Mesenchymal stem cell (in vitro differentiated cells and primary cell): ENCODE results near the gene SPSB1.

Source experiments
- DNase-seq: peaks from one replicate; pipeline ENCODE4 v3.0.0-alpha.2; 2013
- H2AFZ ChIP-seq: one replicate; pipeline ENCODE4 v1.6.1; 2013; ENCODE audit warnings: low read depth, mild to moderate bottlenecking, control low read depth, inconsistent platforms, low read length, moderate library complexity
- H2AK5ac ChIP-seq: 2 replicates; pipeline ENCODE4 v1.6.1; 2013; ENCODE audit warnings: low read length, moderate library complexity, mild to moderate bottlenecking, inconsistent platforms; ENCODE audit not compliant: severe bottlenecking
- H2BK120ac ChIP-seq: one replicate; pipeline ENCODE4 v1.6.1; 2013; ENCODE audit warnings: low read depth, mild to moderate bottlenecking, inconsistent platforms, low read length, moderate library complexity
- H2BK12ac ChIP-seq, 2 experiments: one replicate each; pipeline ENCODE4 v1.6.1; 2013; ENCODE audit warnings: inconsistent platforms in 2 of 2, low read length in 2 of 2, mild to moderate bottlenecking in 2 of 2, moderate library complexity in 2 of 2, control low read depth in 1 of 2
- H2BK15ac ChIP-seq: one replicate; pipeline ENCODE4 v1.6.1; 2013; ENCODE audit warnings: mild to moderate bottlenecking, low read depth, inconsistent platforms; ENCODE audit not compliant: poor library complexity, severe bottlenecking
- H2BK5ac ChIP-seq: 2 replicates; pipeline ENCODE4 v1.6.1; 2013; ENCODE audit warnings: low read depth, mild to moderate bottlenecking, low read length, control low read depth, inconsistent platforms; ENCODE audit not compliant: poor library complexity, severe bottlenecking
- H3K14ac ChIP-seq, 2 experiments: one replicate each; pipeline ENCODE4 v1.6.1; 2013; ENCODE audit warnings: inconsistent platforms in 2 of 2, low read length in 2 of 2, control low read depth in 1 of 2, mild to moderate bottlenecking in 1 of 2, moderate library complexity in 1 of 2
- H3K18ac ChIP-seq, 2 experiments: one replicate each; pipeline ENCODE4 v1.6.1; 2013; ENCODE audit warnings: inconsistent platforms in 2 of 2, low read length in 2 of 2, control low read depth in 1 of 2, low read depth in 1 of 2, mild to moderate bottlenecking in 1 of 2
- H3K23ac ChIP-seq, 2 experiments: one replicate each; pipeline ENCODE4 v1.6.1; 2013; ENCODE audit warnings: inconsistent platforms in 2 of 2, low read length in 2 of 2, mild to moderate bottlenecking in 2 of 2, moderate library complexity in 2 of 2, control low read depth in 1 of 2
- H3K27ac ChIP-seq: 2 replicates; pipeline ENCODE4 v1.5.1; 2013; ENCODE audit warnings: mild to moderate bottlenecking, moderate library complexity, low read length, control low read depth, inconsistent platforms; ENCODE audit not compliant: poor library complexity, severe bottlenecking
- H3K27me3 ChIP-seq, 2 experiments: 2 replicates each; pipeline versions ENCODE4 v1.6.1 to v1.7.0; 2013; ENCODE audit warnings: low read length in 2 of 2, mild to moderate bottlenecking in 2 of 2, moderate library complexity in 2 of 2, control low read depth in 1 of 2, inconsistent platforms in 1 of 2; ENCODE audit not compliant: control insufficient read depth in 1 of 2, insufficient read depth in 1 of 2
- H3K36me3 ChIP-seq, 2 experiments: 2 replicates each; pipeline versions ENCODE4 v1.6.1 to v1.7.0; 2013; ENCODE audit warnings: low read length in 2 of 2, control low read depth in 1 of 2, inconsistent platforms in 1 of 2, low read depth in 1 of 2, mild to moderate bottlenecking in 1 of 2; ENCODE audit not compliant: insufficient read depth in 2 of 2, control insufficient read depth in 1 of 2
- H3K4ac ChIP-seq, 2 experiments: one replicate each; pipeline ENCODE4 v1.6.1; 2013; ENCODE audit warnings: inconsistent platforms in 2 of 2, low read length in 2 of 2, mild to moderate bottlenecking in 2 of 2, moderate library complexity in 2 of 2, control low read depth in 1 of 2, low read depth in 1 of 2
- H3K4me1 ChIP-seq: 2 replicates; pipeline ENCODE4 v1.6.1; 2013; ENCODE audit warnings: low read depth, low read length, control low read depth; ENCODE audit not compliant: control insufficient read depth, insufficient read depth
- H3K4me2 ChIP-seq: 2 replicates; pipeline ENCODE4 v1.6.1; 2013; ENCODE audit warnings: low read length, mild to moderate bottlenecking, inconsistent platforms; ENCODE audit not compliant: poor library complexity, severe bottlenecking
- H3K4me3 ChIP-seq, 2 experiments: 2 replicates each; pipeline versions ENCODE4 v1.5.1 to v1.7.0; 2013; ENCODE audit warnings: low read length in 2 of 2, mild to moderate bottlenecking in 2 of 2, control low read depth in 1 of 2, low read depth in 1 of 2; ENCODE audit not compliant: insufficient read depth in 1 of 2
- H3K79me1 ChIP-seq: replicated peaks from 2 replicates; pipeline ENCODE4 v1.6.1; 2013; ENCODE audit warnings: mild to moderate bottlenecking, control low read depth, low read length, inconsistent platforms; ENCODE audit not compliant: poor library complexity, severe bottlenecking
- H3K9ac ChIP-seq: 2 replicates; pipeline ENCODE4 v1.7.0; 2013; ENCODE audit warnings: mild to moderate bottlenecking, low read length, moderate library complexity
- H3K9me3 ChIP-seq: 2 replicates; pipeline ENCODE4 v1.7.0; 2013; ENCODE audit warnings: mild to moderate bottlenecking, low read length; ENCODE audit not compliant: control insufficient read depth
- H4K8ac ChIP-seq: one replicate; pipeline ENCODE4 v1.6.1; 2013; ENCODE audit warnings: inconsistent platforms, mild to moderate bottlenecking, low read length, moderate library complexity
- H4K91ac ChIP-seq: one replicate; pipeline ENCODE4 v1.6.1; 2013; ENCODE audit warnings: mild to moderate bottlenecking, low read length, inconsistent platforms
- WGBS: methylation state at CpG from one replicate; pipeline ENCODE4 v1.1.7; 2013; ENCODE audit warnings: mixed read lengths; 5-methylcytosine and 5-hydroxymethylcytosine counted together

Gene SPSB1

DNA sequence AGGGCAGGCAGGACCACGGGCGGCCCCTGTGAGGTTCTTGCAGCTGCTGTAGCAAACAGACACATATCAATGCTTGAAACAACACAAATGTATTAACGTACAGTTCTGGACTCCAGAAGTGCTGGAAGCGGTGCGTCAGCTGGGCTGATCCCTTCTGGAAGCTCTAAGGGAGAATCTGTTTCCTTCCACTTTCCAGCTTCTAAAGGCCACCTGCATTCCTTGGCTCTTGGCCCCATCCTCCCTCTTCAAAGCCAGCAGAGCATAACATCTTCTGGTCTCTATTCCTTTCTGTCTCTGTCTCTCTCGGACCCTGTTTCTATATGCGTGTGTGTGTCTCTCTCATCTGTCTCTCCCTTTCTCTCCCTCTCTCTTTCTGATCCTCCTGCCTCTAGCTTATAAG, 102.3 kb downstream of the SPSB1 start:
- Histone ChIP-seq H2BK120ac (no peak overlapping the region), H4K91ac (no peak overlapping the region), H2BK5ac (no peak overlapping the region), H3K4me3 (no peak overlapping the region), H3K18ac (no peak overlapping the region), H2BK15ac (no peak overlapping the region), H3K4ac (no peak overlapping the region), H2AFZ (no peak overlapping the region), H3K27ac (no peak overlapping the region), H3K9ac (no peak overlapping the region), H2AK5ac (no peak overlapping the region), H3K9me3 (peaks cover 8% of the 10 kb centered on the region), H4K8ac (no peak overlapping the region), H3K27me3 (peaks cover 4 to 29% of the 10 kb centered on the region in 2 experiments), H3K79me1 (no peaks in the 10 kb centered on the region), H3K14ac (no peak overlapping the region), H3K4me1 (peaks cover 22% of the 10 kb centered on the region), H3K36me3 (no peaks in the 10 kb centered on the region), H3K4me2 (no peak overlapping the region), H2BK12ac (no peak overlapping the region), H3K23ac (no peak overlapping the region)
- WGBS, result 95% methylated on average over 7 of the region's 7 CpGs
- DNase-seq, result no peak

GRCh38 chr1:9397047-9397446, 104.4 kb downstream of the SPSB1 start:
- no peak overlapping the region for H3K9ac ChIP-seq
- H3K4me1 ChIP-seq, result peaks cover 39% of the 10 kb centered on the region
- H3K79me1 ChIP-seq, result no peaks in the 10 kb centered on the region
- no peak overlapping the region for H2BK15ac ChIP-seq
- peak overlapping the region; percentile 66 for H4K8ac ChIP-seq
- H3K4ac ChIP-seq, result peak overlapping the region in 1 of 2 experiments; percentile 13
- no peak overlapping the region for H2BK120ac ChIP-seq
- no peak overlapping the region for H3K27ac ChIP-seq
- 93% methylated on average over 6 of the region's 6 CpGs for WGBS
- H4K91ac ChIP-seq, result peak overlapping the region; percentile 82
- H2AK5ac ChIP-seq, result peak overlapping the region; percentile 78
- H3K9me3 ChIP-seq, result peaks cover 8% of the 10 kb centered on the region
- no peak overlapping the region for H3K4me2 ChIP-seq
- no peak overlapping the region for H3K18ac ChIP-seq
- H2AFZ ChIP-seq, result no peak overlapping the region
- no peak overlapping the region for H3K14ac ChIP-seq
- DNase-seq, result no peak
- peak overlapping the region; percentile 12 to 28 for H2BK12ac ChIP-seq
- no peak overlapping the region for H3K23ac ChIP-seq
- H3K36me3 ChIP-seq, result no peaks in the 10 kb centered on the region
- peaks cover 4 to 18% of the 10 kb centered on the region in 2 experiments for H3K27me3 ChIP-seq
- H2BK5ac ChIP-seq, result no peak overlapping the region
- no peak overlapping the region for H3K4me3 ChIP-seq

DNA sequence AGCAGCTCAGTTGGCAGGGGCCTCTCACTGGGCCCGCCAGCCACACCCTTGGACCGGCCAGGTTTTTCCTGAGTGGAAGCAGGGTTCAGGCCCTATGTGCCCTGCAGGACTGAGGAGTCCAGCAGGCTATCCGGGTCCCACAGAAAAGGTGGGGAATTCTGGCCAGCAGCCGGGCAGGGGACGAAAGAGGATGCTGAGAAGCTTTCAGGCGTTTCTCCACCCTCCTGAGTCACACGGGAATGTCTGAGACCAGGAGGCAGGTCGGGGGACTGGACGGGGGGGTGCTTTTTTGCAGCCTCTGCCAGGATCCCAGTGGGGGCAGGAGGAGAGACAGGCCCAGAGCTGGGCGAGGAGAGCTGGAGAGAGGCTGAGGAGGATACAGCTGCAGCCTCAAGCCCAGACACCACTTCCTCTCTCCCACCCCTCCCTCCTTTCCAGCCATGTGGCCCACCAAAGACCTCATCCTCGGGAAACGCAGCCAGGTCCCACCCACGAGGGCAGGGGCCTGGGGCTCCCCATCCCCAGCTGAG, 105.4 kb downstream of the SPSB1 start:
- peaks cover 4 to 18% of the 10 kb centered on the region in 2 experiments for H3K27me3 ChIP-seq
- H3K9ac ChIP-seq, result no peak overlapping the region
- peak; percentile 51 for DNase-seq
- H3K4me2 ChIP-seq, result no peak overlapping the region
- H3K4ac ChIP-seq, result peak overlapping the region; percentile 1 to 52
- H3K23ac ChIP-seq, result no peak overlapping the region
- H3K79me1 ChIP-seq, result no peaks in the 10 kb centered on the region
- H3K18ac ChIP-seq, result peak overlapping the region; percentile 25 to 67
- H2BK12ac ChIP-seq, result peak overlapping the region in 1 of 2 experiments; percentile 42
- no peak overlapping the region for H4K8ac ChIP-seq
- WGBS, result 29% methylated on average over 11 of the region's 13 CpGs
- H2BK5ac ChIP-seq, result no peak overlapping the region
- peaks cover 43% of the 10 kb centered on the region for H3K4me1 ChIP-seq
- peak overlapping the region; percentile 30 for H3K27ac ChIP-seq
- H3K36me3 ChIP-seq, result no peaks in the 10 kb centered on the region
- H4K91ac ChIP-seq, result peak overlapping the region; percentile 65
- H2BK120ac ChIP-seq, result no peak overlapping the region
- peak overlapping the region; percentile 81 for H2AK5ac ChIP-seq
- H3K4me3 ChIP-seq, result no peak overlapping the region
- no peak overlapping the region for H3K14ac ChIP-seq
- H3K9me3 ChIP-seq, result peaks cover 8% of the 10 kb centered on the region
- no peak overlapping the region for H2BK15ac ChIP-seq
- no peak overlapping the region for H2AFZ ChIP-seq

- Histone ChIP-seq H3K14ac (peak overlapping the region in 1 of 2 experiments; percentile 69), H2BK5ac (peak overlapping the region; percentile 72), H2AFZ (no peak overlapping the region), H3K27me3 (peaks cover 0 to 8% of the 10 kb centered on the region in 2 experiments), H3K27ac (peak overlapping the region; percentile 79), H2BK120ac (peak overlapping the region; percentile 71), H3K9ac (no peak overlapping the region), H4K8ac (peak overlapping the region; percentile 95), H3K9me3 (peaks cover 6% of the 10 kb centered on the region), H2BK15ac (peak overlapping the region; percentile 21), H4K91ac (peak overlapping the region; percentile 94), H3K79me1 (no peaks in the 10 kb centered on the region), H3K23ac (peak overlapping the region in 1 of 2 experiments; percentile 36), H2BK12ac (peak overlapping the region; percentile 86 to 96), H3K4me1 (peaks cover 43% of the 10 kb centered on the region), H3K4me2 (peak overlapping the region; percentile 35), H3K4me3 (no peak overlapping the region), H3K4ac (peak overlapping the region; percentile 52 to 71), H2AK5ac (peak overlapping the region; percentile 87), H3K36me3 (no peaks in the 10 kb centered on the region), H3K18ac (peak overlapping the region; percentile 68 to 83)
- 36% methylated on average over 21 of the region's 21 CpGs for WGBS
- peak; percentile 78 for DNase-seq
Measured at GRCh38 chr1:9399510-9400424, 107.1 kb downstream of the SPSB1 start.
